A673 (cell line): ENCODE measurements around the gene KLF4. TPM values are rescaled to one million over a fixed set of nuclear protein-coding genes. Genes with fewer than 3 reads are reported as not detected.

Experiments
- Bru-seq: library from RNA; stranded (reverse); fragments of 400-500 nt; gene quantifications from one replicate; lab custom pipeline; 2021; lab: Mats Ljungman, UMichigan
- BruChase-seq, 2 experiments: library from RNA; stranded (reverse); fragments of 400-500 nt; gene quantifications; one replicate each; lab custom pipeline; 2021; lab: Mats Ljungman, UMichigan
- BruUV-seq: library from RNA; stranded (reverse); fragments of 400-500 nt; replicated peaks from 2 replicates; lab custom pipeline; 2021; lab: Mats Ljungman, UMichigan
- CTCF ChIA-PET: fragments of 300-600 bp; sonication (Branson Sonifier 250); formaldehyde crosslinking; loops from one replicate; lab custom pipeline; 2022; ENCODE audit warnings: antibody characterized with exemption; lab: Charles Lee
- POLR2A ChIA-PET: fragments of 300-600 bp; sonication (Branson Sonifier 250); formaldehyde crosslinking; loops from one replicate; lab custom pipeline; 2022; ENCODE audit warnings: antibody characterized with exemption; ENCODE audit not compliant: low non-redundant PET; lab: Charles Lee
- DNase-seq: peaks from one replicate; pipeline ENCODE4 v3.0.0-alpha.2; 2015; ENCODE audit warnings: low spot score
- H3K27ac ChIP-seq: fragments of 200-600 bp; sonication (generic); 2 replicates; pipeline ENCODE4 v1.5.1; 2016; ENCODE audit warnings: mixed run types, low read depth, mild to moderate bottlenecking, mixed read lengths, antibody characterized with exemption, low read length; ENCODE audit not compliant: poor library complexity, severe bottlenecking
- H3K27me3 ChIP-seq: fragments of 200-600 bp; sonication (generic); replicated peaks from 2 replicates; pipeline ENCODE4 v1.6.1; 2017; ENCODE audit warnings: mixed run types, low read depth, mild to moderate bottlenecking, mixed read lengths, antibody characterized with exemption, low read length; ENCODE audit not compliant: insufficient read depth, poor library complexity
- H3K36me3 ChIP-seq: fragments of 200-600 bp; sonication (generic); 2 replicates; pipeline ENCODE4 v1.6.1; 2016; ENCODE audit warnings: mixed run types, mild to moderate bottlenecking, mixed read lengths, antibody characterized with exemption, low read length; ENCODE audit not compliant: insufficient read depth, poor library complexity, severe bottlenecking
- H3K4me1 ChIP-seq: fragments of 200-600 bp; sonication (generic); 2 replicates; pipeline ENCODE4 v1.6.1; 2017; ENCODE audit warnings: mixed run types, mild to moderate bottlenecking, mixed read lengths, antibody characterized with exemption, low read length; ENCODE audit not compliant: insufficient read depth, poor library complexity, severe bottlenecking
- H3K4me3 ChIP-seq: fragments of 200-600 bp; sonication (generic); 2 replicates; pipeline ENCODE4 v1.5.1; 2016; ENCODE audit warnings: low read depth, mixed run types, mild to moderate bottlenecking, mixed read lengths, low read length; ENCODE audit not compliant: poor library complexity, severe bottlenecking
- H3K9me3 ChIP-seq: fragments of 200-600 bp; sonication (generic); 2 replicates; pipeline ENCODE4 v1.6.1; 2016; ENCODE audit warnings: mixed run types, low read depth, mild to moderate bottlenecking, mixed read lengths, antibody characterized with exemption, low read length; ENCODE audit not compliant: poor library complexity, severe bottlenecking
- EZH2 ChIP-seq: fragments of 200-600 bp; sonication (generic); IDR thresholded peaks from 2 replicates; pipeline ENCODE4 v1.6.1; 2017; ENCODE audit warnings: borderline replicate concordance, low read depth, mild to moderate bottlenecking, mixed read lengths, antibody characterized with exemption, low read length; ENCODE audit not compliant: poor library complexity, severe bottlenecking
- intact Hi-C: fragments of 100-400 bp; cut with micrococcal nuclease; formaldehyde crosslinking; loops from one replicate; pipeline ENCODE4 v1.10.0; 2022; ENCODE audit not compliant: unreplicated experiment
- long read RNA-seq: library from polyadenylated mRNA; stranded (forward); transcript quantifications from one replicate; pipeline ENCODE4 v2.0.0, GENCODE V29; 2022
- total RNA-seq: library from RNA; stranded (reverse); gene quantifications from 2 replicates; pipeline ENCODE4 v1.2.3, GENCODE V29; 2021
- TF ChIP-seq, protein P1 (sequence below): fragments of 300-800, 200-600 bp; sonication (generic); conservative IDR thresholded peaks from 2 replicates; pipeline ENCODE4 v1.5.1; 2017; ENCODE audit warnings: low read depth, mild to moderate bottlenecking, antibody characterized with exemption, low read length, moderate library complexity, mixed read lengths

KLF4 gene
- 0.28 and 0.49 TPM in 2 replicates for total RNA-seq
- percentile 27 among the genes with signal in this experiment for Bru-seq, nascent RNA
- percentile 27 among the genes with signal in this experiment for BruChase-seq, experiment 1, labeled RNA remaining after a 2-hour chase
- BruChase-seq, experiment 2, labeled RNA remaining after a 6-hour chase = percentile 28 among the genes with signal in this experiment
- long read RNA-seq = 0 reads

DNA sequence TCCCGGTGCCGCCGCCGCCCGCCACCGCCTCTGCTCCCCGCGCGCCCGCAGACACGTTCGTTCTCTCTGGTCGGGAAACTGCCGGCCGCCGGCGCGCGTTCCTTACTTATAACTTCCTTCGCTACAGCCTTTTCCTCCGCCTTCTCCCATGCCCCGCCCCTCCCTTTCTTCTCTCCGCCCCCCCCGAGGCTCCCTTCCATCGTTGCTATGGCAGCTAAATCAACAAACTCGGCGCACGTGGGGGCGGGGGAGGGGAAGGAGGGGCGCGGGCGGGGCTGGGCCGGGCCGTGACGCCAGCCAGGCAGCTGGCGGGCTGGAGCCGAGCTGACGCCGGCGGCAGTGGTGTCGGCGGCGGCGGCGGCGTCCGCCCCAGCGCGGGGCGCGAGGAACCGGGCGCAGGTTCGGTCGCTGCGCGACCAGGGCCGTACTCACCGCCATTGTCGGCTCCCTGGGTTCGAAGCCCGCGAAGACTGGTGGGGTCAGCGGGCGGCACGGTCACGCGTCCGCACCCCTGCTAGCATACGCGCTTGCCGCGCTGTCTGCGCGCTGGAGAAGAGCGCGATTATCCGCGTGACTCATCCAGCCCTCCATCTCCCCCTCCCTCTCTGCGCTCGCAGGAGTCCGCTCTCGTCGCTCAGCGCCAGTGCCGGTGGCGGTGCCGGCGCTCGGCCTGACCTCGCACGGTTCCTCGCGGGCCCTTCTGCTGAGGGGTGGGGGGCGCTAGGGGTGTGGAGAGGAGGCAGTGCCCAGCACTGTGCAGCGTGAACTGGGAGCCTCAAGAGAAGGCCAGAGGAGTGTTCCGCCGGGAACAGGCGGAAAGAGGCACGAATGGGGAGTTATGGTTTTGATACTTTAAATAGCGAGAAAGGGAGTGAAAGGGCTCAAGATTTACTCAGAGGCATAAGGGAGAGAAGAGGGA, at the start of gene KLF4:
Gene KLF4, minus strand, starts transcription at position 83 of the 919 bp plus-strand sequence. CDS start 597 bp downstream, outside the sequence.
- Histone ChIP-seq H3K4me1 (peaks cover 28% of the 10 kb centered on the region), H3K9me3 (no peaks in the 10 kb centered on the region), H3K4me3 (peak within 1 kb of the TSS; percentile 40), H3K36me3 (no peaks in the 10 kb centered on the region), H3K27ac (peak within 1 kb of the TSS; percentile 60), H3K27me3 (peaks cover 50% of the 10 kb centered on the region)
- CTCF ChIA-PET = no interaction called here
- peak; percentile 95 for DNase-seq
- TF ChIP-seq EZH2 = no peak
- TF ChIP-seq, protein P1, sequence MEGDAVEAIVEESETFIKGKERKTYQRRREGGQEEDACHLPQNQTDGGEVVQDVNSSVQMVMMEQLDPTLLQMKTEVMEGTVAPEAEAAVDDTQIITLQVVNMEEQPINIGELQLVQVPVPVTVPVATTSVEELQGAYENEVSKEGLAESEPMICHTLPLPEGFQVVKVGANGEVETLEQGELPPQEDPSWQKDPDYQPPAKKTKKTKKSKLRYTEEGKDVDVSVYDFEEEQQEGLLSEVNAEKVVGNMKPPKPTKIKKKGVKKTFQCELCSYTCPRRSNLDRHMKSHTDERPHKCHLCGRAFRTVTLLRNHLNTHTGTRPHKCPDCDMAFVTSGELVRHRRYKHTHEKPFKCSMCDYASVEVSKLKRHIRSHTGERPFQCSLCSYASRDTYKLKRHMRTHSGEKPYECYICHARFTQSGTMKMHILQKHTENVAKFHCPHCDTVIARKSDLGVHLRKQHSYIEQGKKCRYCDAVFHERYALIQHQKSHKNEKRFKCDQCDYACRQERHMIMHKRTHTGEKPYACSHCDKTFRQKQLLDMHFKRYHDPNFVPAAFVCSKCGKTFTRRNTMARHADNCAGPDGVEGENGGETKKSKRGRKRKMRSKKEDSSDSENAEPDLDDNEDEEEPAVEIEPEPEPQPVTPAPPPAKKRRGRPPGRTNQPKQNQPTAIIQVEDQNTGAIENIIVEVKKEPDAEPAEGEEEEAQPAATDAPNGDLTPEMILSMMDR = no peak
- POLR2A ChIA-PET = interaction anchor here (0.5 to 0.6 kb wide), 2 partner anchors 83 to 93 kb away, joined by 3 to 9 read pairs; no protein-coding TSS in a partner anchor
- BruUV-seq = no TSS peak
- intact Hi-C loops = loop anchor here (5.0 to 10.0 kb wide), 3 partner anchors 68 to 1267 kb away; no protein-coding TSS in a partner anchor

GRCh38 chr9:107536462-107536861, 46.9 kb upstream of the KLF4 start:
- no peak for TF ChIP-seq EZH2
- TF ChIP-seq, protein P1 = no peak
- no peaks in the 10 kb centered on the region for H3K4me1 ChIP-seq
- intact Hi-C loops = no loop called here
- no peaks in the 10 kb centered on the region for H3K27me3 ChIP-seq
- no peak overlapping the region for H3K4me3 ChIP-seq
- H3K27ac ChIP-seq = no peak overlapping the region
- no peaks in the 10 kb centered on the region for H3K36me3 ChIP-seq
- DNase-seq = no peak
- no peaks in the 10 kb centered on the region for H3K9me3 ChIP-seq
- CTCF ChIA-PET = no interaction called here
- POLR2A ChIA-PET = no interaction called here
- no TSS peak for BruUV-seq

DNA sequence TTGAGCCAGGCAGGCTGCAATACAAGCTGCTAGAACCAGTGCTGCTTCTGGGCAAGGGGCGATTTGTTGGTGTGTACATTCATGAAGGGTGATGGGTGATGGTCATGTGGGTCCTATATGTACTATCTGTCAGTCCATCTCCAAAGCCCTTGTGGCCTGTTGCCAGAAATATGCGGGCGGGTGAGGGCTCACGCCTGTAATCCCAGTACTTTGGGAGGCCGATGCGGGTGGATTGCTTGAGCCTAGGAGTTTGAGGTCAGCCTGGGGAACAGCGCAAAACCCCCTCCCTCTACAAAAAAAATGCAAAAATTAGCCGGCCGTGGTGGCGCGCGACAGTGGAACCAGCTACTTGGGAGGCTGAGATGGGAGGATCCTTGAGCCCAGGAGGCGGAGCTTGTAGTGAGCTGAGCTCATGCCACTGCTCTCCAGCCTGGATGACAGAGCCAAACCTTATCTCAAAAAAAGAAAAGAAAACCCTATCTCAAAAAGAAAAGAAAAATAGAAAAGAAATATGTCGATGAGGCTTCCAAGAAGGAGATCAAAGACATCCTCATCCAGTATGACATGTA, 45.0 kb upstream of the KLF4 start:
- no TSS peak for BruUV-seq
- POLR2A ChIA-PET = no interaction called here
- CTCF ChIA-PET = no interaction called here
- no peaks in the 10 kb centered on the region for H3K4me1 ChIP-seq
- intact Hi-C loops = no loop called here
- DNase-seq = no peak
- H3K27ac ChIP-seq = no peak overlapping the region
- no peaks in the 10 kb centered on the region for H3K9me3 ChIP-seq
- H3K27me3 ChIP-seq = no peaks in the 10 kb centered on the region
- no peak overlapping the region for H3K4me3 ChIP-seq
- H3K36me3 ChIP-seq = no peaks in the 10 kb centered on the region
- no peak for TF ChIP-seq EZH2
- TF ChIP-seq, protein P1 = no peak
